ENCODE results near the gene RRAGC. TPM values are rescaled to one million over a fixed set of nuclear protein-coding genes. Genes with fewer than 3 reads are reported as not detected.
A peak's percentile ranks its signal among the peaks of the same experiment; 100 is the strongest.

Gene RRAGC
- total and polyA plus RNA-seq, 2 experiments from 2014 or later: 9.3 to 12.8 TPM

- Histone ChIP-seq H3K4me3 (peak overlapping the region; percentile 44), H2AFZ (no peak overlapping the region), H3K9me2 (ENCODE audit: insufficient read depth) (no peaks in the 10 kb centered on the region), H3K27ac (ENCODE audit: low read depth) (no peak overlapping the region), H3K27me3 (ENCODE audit: insufficient read depth) (peaks cover 55% of the 10 kb centered on the region), H3F3A (replicated peaks; ENCODE audit: low read depth) (peaks cover 3% of the 10 kb centered on the region), H3K4me1 (ENCODE audit: insufficient read depth) (peaks cover 10% of the 10 kb centered on the region), H4K20me1 (replicated peaks; ENCODE audit: insufficient read depth) (no peaks in the 10 kb centered on the region), H3K36me3 (ENCODE audit: insufficient read depth) (no peaks in the 10 kb centered on the region), H3K79me2 (replicated peaks; ENCODE audit: insufficient read depth) (no peaks in the 10 kb centered on the region), H3K4me2 (peak overlapping the region; percentile 72)
- ATAC-seq: no peak
- Mint-ChIP-seq H3K9me3 (peaks cover 7% of the 10 kb centered on the region; the same call in 2 of the 3 replicates), H3K36me3 (ENCODE audit: low read depth) (no peaks in the 10 kb centered on the region), H3K4me1 (peaks cover 13% of the 10 kb centered on the region), H3K27me3 (ENCODE audit: insufficient read depth, low read depth, poor library complexity) (peaks cover 28% of the 10 kb centered on the region), H3K27ac (no peak overlapping the region), H3K4me3 (peak overlapping the region; percentile 76)
- TF ChIP-seq CREB1 (CRISPR knock-in tag; IDR thresholded peaks at IDR 0.05; ENCODE audit: low read depth) (no peak), ZNF331 (CRISPR knock-in tag; IDR thresholded peaks at IDR 0.05; ENCODE audit: low read depth) (no peak), ZNF114 (CRISPR knock-in tag; IDR thresholded peaks at IDR 0.05) (no peak), NANOG (IDR thresholded peaks at IDR 0.05; ENCODE audit: borderline replicate concordance) (no peak), REST (IDR thresholded peaks at IDR 0.05; ENCODE audit: unreplicated experiment) (no peak), EZH2phosphoT487 (IDR thresholded peaks at IDR 0.05; ENCODE audit: unreplicated experiment) (no peak), STAT1 (IDR thresholded peaks at IDR 0.05; ENCODE audit: unreplicated experiment) (no peak), ZNF462 (CRISPR knock-in tag; IDR thresholded peaks at IDR 0.05) (no peak), POLR2AphosphoS5 (IDR thresholded peaks at IDR 0.05; ENCODE audit: low read depth) (no peak), ETS1 (IDR thresholded peaks at IDR 0.05) (no peak), JUNB (IDR thresholded peaks at IDR 0.05; ENCODE audit: unreplicated experiment) (no peak), EZH2 (IDR thresholded peaks at IDR 0.05; ENCODE audit: low read depth, unreplicated experiment) (no peak)
- no peak for DNase-seq (ENCODE audit: low spot score)
Measured at GRCh38 chr1:38805036-38805435, 54.5 kb downstream of the RRAGC start.
